ENCODE measurements around the gene RTN1.

DNA sequence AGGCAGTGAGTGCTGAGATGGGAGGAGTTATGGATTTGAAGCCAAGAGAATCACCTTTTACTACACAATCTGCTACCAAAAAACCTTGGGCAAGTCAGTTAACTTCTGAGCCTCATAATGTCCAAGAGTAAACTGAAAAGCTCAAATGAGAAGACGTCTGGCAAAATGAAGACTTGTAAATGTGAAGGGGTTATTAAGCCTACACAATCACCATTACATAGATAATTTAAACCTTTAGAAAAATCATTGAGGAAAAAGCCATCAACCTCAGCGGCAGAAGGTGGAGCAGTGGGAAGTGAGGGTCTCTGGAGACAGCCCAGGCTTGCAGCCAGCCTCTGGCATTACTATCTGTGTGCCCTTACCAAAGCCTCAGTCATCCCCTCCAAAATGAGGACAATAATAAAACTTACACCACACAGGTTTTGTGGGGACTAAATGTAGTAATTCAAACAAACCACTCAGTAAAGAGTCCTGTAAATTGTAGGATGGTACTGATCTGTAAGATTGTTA is 243.5 kb downstream of the RTN1 start:
- TF ChIP-seq, protein P1, sequence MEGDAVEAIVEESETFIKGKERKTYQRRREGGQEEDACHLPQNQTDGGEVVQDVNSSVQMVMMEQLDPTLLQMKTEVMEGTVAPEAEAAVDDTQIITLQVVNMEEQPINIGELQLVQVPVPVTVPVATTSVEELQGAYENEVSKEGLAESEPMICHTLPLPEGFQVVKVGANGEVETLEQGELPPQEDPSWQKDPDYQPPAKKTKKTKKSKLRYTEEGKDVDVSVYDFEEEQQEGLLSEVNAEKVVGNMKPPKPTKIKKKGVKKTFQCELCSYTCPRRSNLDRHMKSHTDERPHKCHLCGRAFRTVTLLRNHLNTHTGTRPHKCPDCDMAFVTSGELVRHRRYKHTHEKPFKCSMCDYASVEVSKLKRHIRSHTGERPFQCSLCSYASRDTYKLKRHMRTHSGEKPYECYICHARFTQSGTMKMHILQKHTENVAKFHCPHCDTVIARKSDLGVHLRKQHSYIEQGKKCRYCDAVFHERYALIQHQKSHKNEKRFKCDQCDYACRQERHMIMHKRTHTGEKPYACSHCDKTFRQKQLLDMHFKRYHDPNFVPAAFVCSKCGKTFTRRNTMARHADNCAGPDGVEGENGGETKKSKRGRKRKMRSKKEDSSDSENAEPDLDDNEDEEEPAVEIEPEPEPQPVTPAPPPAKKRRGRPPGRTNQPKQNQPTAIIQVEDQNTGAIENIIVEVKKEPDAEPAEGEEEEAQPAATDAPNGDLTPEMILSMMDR (conservative IDR thresholded peaks at IDR 0.05; ENCODE audit: low read length) = no peak
- TF ChIP-seq EZH2phosphoT487 (IDR thresholded peaks at IDR 0.05; ENCODE audit: borderline replicate concordance, low read depth, low read length) = no peak
